ENCODE measurements around the gene MAPK10. TPM values are rescaled to one million over a fixed set of nuclear protein-coding genes. Genes with fewer than 3 reads are reported as not detected.

Gene MAPK10
- total RNA-seq, 1 experiment from 2014 or later = 4.7 TPM

DNA sequence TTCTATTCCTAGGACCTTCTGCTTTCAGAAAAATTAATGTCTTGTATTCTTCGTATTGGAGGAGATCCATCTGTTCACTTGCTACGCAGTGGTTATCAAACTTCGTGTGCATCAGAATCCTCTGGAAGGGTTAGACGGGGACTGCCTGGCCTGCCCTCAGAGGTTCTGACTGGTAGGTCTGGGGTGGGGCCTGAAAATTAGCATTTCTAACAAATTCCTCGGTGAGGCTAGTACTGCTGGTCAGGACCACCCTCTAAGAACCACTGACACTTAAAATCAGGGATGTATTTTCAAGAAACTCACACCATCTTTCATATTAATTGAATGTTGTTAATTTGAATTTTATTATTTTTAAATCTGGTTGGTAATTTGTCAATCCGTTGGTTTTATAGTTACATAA lies 63.0 kb downstream of the MAPK10 start:
- WGBS (ENCODE audit: extremely low coverage, insufficient read length, low lambda C conversion rate) = 100% methylated on average over 1 of the region's 6 CpGs
- Histone ChIP-seq H4K20me1 (ENCODE audit: control insufficient read depth, insufficient read depth, insufficient read length) (no peaks in the 10 kb centered on the region), H3K27me3 (ENCODE audit: insufficient read depth, low read length) (no peaks in the 10 kb centered on the region), H3K23me2 (ENCODE audit: insufficient read length, low read depth, low read length, poor library complexity, severe bottlenecking) (no peaks in the 10 kb centered on the region), H3K14ac (ENCODE audit: insufficient read depth, low read length) (no peak overlapping the region), H3K9me3 (ENCODE audit: control insufficient read depth, low read depth, low read length) (no peaks in the 10 kb centered on the region), H4K91ac (ENCODE audit: insufficient read length, low read depth, low read length) (no peak overlapping the region), H3K9ac (ENCODE audit: extremely low read depth, insufficient read length, low read length) (no peak overlapping the region), H2BK15ac (ENCODE audit: low read depth, low read length) (no peak overlapping the region), H2BK120ac (ENCODE audit: low read depth, low read length, poor library complexity, severe bottlenecking) (no peak overlapping the region), H4K8ac (replicated peaks; ENCODE audit: insufficient read length, low read depth, low read length) (no peak overlapping the region), H3T11ph (ENCODE audit: low read length) (no peak overlapping the region), H3K79me1 (ENCODE audit: insufficient read depth, low read depth, low read length, poor library complexity, severe bottlenecking) (no peaks in the 10 kb centered on the region), H3K23ac (ENCODE audit: insufficient read length, low read depth, low read length) (no peak overlapping the region), H3K4me2 (ENCODE audit: insufficient read depth, insufficient read length, low read length) (no peak overlapping the region), H3K56ac (ENCODE audit: insufficient read length, low read depth, low read length) (no peak overlapping the region), H3K4me1 (ENCODE audit: insufficient read depth, low read length) (no peaks in the 10 kb centered on the region), H3K79me2 (ENCODE audit: insufficient read depth, low read length) (no peaks in the 10 kb centered on the region), H2BK20ac (ENCODE audit: low read depth, low read length, poor library complexity, severe bottlenecking) (no peak overlapping the region), H4K5ac (ENCODE audit: insufficient read length, low read depth, low read length) (no peak overlapping the region), H3K4ac (ENCODE audit: low read depth, low read length) (no peak overlapping the region), H3K18ac (ENCODE audit: insufficient read length, low read depth, low read length) (no peak overlapping the region), H2AK5ac (ENCODE audit: insufficient read length, low read length) (no peak overlapping the region), H2BK12ac (ENCODE audit: insufficient read length, low read depth, low read length) (no peak overlapping the region), H2BK5ac (ENCODE audit: insufficient read length, low read length) (no peak overlapping the region), H2AFZ (ENCODE audit: low read length) (no peak overlapping the region), H3K27ac (ENCODE audit: insufficient read length, low read depth, low read length) (no peak overlapping the region)
- H3K36me3 Mint-ChIP-seq (ENCODE audit: insufficient read depth in 1 of 3, low read depth in 3 of 3) = no peaks in the 10 kb centered on the region
- no peak for DNase-seq
- TF ChIP-seq, protein P1, sequence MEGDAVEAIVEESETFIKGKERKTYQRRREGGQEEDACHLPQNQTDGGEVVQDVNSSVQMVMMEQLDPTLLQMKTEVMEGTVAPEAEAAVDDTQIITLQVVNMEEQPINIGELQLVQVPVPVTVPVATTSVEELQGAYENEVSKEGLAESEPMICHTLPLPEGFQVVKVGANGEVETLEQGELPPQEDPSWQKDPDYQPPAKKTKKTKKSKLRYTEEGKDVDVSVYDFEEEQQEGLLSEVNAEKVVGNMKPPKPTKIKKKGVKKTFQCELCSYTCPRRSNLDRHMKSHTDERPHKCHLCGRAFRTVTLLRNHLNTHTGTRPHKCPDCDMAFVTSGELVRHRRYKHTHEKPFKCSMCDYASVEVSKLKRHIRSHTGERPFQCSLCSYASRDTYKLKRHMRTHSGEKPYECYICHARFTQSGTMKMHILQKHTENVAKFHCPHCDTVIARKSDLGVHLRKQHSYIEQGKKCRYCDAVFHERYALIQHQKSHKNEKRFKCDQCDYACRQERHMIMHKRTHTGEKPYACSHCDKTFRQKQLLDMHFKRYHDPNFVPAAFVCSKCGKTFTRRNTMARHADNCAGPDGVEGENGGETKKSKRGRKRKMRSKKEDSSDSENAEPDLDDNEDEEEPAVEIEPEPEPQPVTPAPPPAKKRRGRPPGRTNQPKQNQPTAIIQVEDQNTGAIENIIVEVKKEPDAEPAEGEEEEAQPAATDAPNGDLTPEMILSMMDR (conservative IDR thresholded peaks at IDR 0.05) = no peak
- H3K27ac Mint-ChIP-seq = peak overlapping the region in 1 of 3 experiments; percentile 33; a peak in 1 of 7 replicates
- peaks cover 20 to 30% of the 10 kb centered on the region in 2 experiments for H3K4me1 Mint-ChIP-seq
- no peaks in the 10 kb centered on the region for H3K27me3 Mint-ChIP-seq (ENCODE audit: low read depth)
- H3K4me3 Mint-ChIP-seq = no peak overlapping the region
- H3K9me3 Mint-ChIP-seq = no peaks in the 10 kb centered on the region
